ENCODE results near the gene OR4D2. TPM values are rescaled to one million over a fixed set of nuclear protein-coding genes. Genes with fewer than 3 reads are reported as not detected.

The OR4D2 gene
- total RNA-seq, 1 donor from 2014 or later = not detected

DNA sequence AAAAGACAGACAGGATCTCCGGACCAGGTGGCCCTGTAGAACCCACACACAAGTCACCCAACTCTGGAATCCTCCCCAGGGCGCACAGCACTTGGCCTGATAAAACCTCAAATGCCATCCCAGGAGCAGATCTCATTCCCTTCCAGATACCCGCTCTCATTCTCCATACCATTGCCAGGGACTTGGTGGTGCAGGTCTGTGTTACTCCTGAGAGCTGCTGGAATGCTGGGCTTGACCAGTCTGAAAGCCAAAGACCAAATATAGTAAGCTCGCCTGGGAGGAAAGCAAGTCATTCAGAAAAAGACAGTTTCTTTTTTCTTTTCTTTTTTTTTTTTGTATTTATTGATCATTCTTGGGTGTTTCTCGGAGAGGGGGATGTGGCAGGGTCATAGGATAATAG is 41.6 kb downstream of the OR4D2 start:
- H3K79me2 ChIP-seq (ENCODE audit: insufficient read depth, low read length) = no peaks in the 10 kb centered on the region
- H3K27me3 ChIP-seq (ENCODE audit: insufficient read depth, low read length) = no peaks in the 10 kb centered on the region
- TF ChIP-seq EZH2 (IDR thresholded peaks at IDR 0.05; ENCODE audit: insufficient read depth, low read length) = no peak
- no peak for TF ChIP-seq CTCF (IDR thresholded peaks at IDR 0.05; ENCODE audit: insufficient read depth, low read depth, low read length)
- no peaks in the 10 kb centered on the region for H3K9me3 Mint-ChIP-seq (ENCODE audit: unreplicated experiment)
- H3K27ac Mint-ChIP-seq (ENCODE audit: unreplicated experiment) = no peak overlapping the region
- DNase-seq (ENCODE audit: low read depth) = no peak
- H2AFZ ChIP-seq (ENCODE audit: low read depth, low read length) = no peak overlapping the region
- H3K4me1 ChIP-seq (ENCODE audit: insufficient read depth, low read length) = no peaks in the 10 kb centered on the region
- H3K27ac ChIP-seq (ENCODE audit: low read depth, low read length) = no peak overlapping the region
- no peaks in the 10 kb centered on the region for H3K9me3 ChIP-seq (ENCODE audit: insufficient read depth, low read depth, low read length)
- H3K27me3 Mint-ChIP-seq (ENCODE audit: low read depth, unreplicated experiment) = no peaks in the 10 kb centered on the region
- peaks cover 7% of the 10 kb centered on the region for H3K36me3 ChIP-seq (ENCODE audit: insufficient read depth, low read length)
- H3K36me3 Mint-ChIP-seq (ENCODE audit: low read depth, unreplicated experiment) = peaks cover 23% of the 10 kb centered on the region
- H4K20me1 ChIP-seq (ENCODE audit: insufficient read depth, low read length) = no peaks in the 10 kb centered on the region
- no peak overlapping the region for H3K9ac ChIP-seq (ENCODE audit: low read length)
- H3K4me3 Mint-ChIP-seq (ENCODE audit: unreplicated experiment) = no peak overlapping the region
- H3K4me1 Mint-ChIP-seq (ENCODE audit: low read depth, unreplicated experiment) = no peaks in the 10 kb centered on the region
- H3K4me2 ChIP-seq (ENCODE audit: low read length) = no peak overlapping the region
- no peak for FAIRE-seq
- H3K4me3 ChIP-seq (ENCODE audit: insufficient read depth, low read depth, low read length) = no peak overlapping the region

DNA sequence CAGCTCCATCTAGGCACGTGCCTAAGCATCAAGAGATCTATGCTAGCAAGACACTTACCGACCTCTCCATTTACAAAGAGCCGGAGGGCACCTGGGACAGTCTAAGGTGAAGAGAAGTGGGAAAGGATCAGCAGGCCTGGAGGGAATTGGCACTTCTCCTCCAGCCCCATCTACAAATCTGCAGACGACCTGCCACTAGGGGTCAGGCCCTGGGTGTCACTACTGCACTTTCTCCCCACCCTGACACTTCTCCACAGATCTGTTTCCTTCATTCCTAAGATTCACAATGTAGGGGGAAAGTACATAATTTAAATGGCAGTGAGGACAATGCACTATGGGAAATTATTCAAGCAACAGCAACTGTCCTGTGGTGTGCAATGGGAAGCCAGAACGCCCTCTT is 44.1 kb downstream of the OR4D2 start:
- H3K9ac ChIP-seq (ENCODE audit: low read length) = no peak overlapping the region
- peaks cover 23% of the 10 kb centered on the region for H3K36me3 Mint-ChIP-seq (ENCODE audit: low read depth, unreplicated experiment)

More for the DNA sequence above, 44.1 kb downstream of the OR4D2 start:
- Histone ChIP-seq H3K27ac (ENCODE audit: low read depth, low read length) (no peak overlapping the region), H3K79me2 (ENCODE audit: insufficient read depth, low read length) (no peaks in the 10 kb centered on the region), H2AFZ (ENCODE audit: low read depth, low read length) (no peak overlapping the region), H3K27me3 (ENCODE audit: insufficient read depth, low read length) (no peaks in the 10 kb centered on the region), H3K36me3 (ENCODE audit: insufficient read depth, low read length) (peaks cover 7% of the 10 kb centered on the region), H4K20me1 (ENCODE audit: insufficient read depth, low read length) (no peaks in the 10 kb centered on the region), H3K4me1 (ENCODE audit: insufficient read depth, low read length) (no peaks in the 10 kb centered on the region), H3K9me3 (ENCODE audit: insufficient read depth, low read depth, low read length) (no peaks in the 10 kb centered on the region), H3K4me2 (ENCODE audit: low read length) (no peak overlapping the region), H3K4me3 (ENCODE audit: insufficient read depth, low read depth, low read length) (no peak overlapping the region)
- no peaks in the 10 kb centered on the region for H3K27me3 Mint-ChIP-seq (ENCODE audit: low read depth, unreplicated experiment)
- H3K9me3 Mint-ChIP-seq (ENCODE audit: unreplicated experiment) = no peaks in the 10 kb centered on the region
- no peak for FAIRE-seq
- no peak for DNase-seq (ENCODE audit: low read depth)
- no peak overlapping the region for H3K27ac Mint-ChIP-seq (ENCODE audit: unreplicated experiment)
- H3K4me3 Mint-ChIP-seq (ENCODE audit: unreplicated experiment) = no peak overlapping the region
- no peaks in the 10 kb centered on the region for H3K4me1 Mint-ChIP-seq (ENCODE audit: low read depth, unreplicated experiment)
- TF ChIP-seq CTCF (IDR thresholded peaks at IDR 0.05; ENCODE audit: insufficient read depth, low read depth, low read length) (no peak), EZH2 (IDR thresholded peaks at IDR 0.05; ENCODE audit: insufficient read depth, low read length) (no peak)

Data from astrocyte (in vitro differentiated cells and primary cell).